ENCODE data around the gene POM121.
"Not testable (repeated sequence)": the region's sequence is repeated elsewhere in the genome, so short reads cannot be mapped to it uniquely, and the experiment has no call there.

Gene POM121

DNA sequence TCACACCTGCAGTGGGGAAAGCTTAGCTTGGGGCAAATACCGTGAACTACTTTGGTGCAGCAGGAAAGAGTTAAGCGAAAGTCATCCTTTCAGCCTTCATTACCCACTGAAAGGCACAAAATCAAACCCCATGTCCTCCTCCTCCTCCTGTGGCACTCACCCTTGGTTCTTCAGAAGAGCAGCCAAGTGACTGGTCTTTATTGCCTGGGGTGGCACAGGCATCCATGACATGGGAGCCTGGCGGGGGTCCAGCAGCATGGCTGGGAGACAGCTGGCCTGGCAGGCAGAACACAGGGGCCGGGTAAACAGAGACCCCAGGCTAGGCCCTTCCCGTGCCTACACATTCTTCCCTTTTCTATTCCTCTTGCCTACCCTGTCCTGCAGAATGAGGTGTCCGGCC, 24.8 kb downstream of the POM121 start:
- DNase-seq = not testable (repeated sequence)

DNA sequence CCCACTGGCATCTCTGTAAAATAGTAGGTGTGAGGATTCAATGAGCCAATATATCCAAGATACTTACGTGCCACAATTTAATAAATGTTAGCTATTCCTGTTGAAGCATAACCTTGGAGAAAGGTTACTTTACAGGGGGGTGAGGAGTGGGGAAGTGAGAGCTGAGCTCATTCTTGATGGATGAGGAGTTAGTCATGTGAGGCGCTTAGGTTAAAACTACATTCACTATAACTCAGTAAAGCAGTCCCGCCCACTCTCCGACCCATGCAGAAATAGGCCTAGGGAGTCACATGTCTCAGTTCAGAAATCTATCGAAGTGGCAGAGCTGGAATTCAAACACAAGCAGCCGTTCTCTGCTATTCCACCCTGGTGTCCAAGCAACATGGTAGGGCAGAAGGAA, 25.5 kb downstream of the POM121 start:
- not testable (repeated sequence) for DNase-seq

DNA sequence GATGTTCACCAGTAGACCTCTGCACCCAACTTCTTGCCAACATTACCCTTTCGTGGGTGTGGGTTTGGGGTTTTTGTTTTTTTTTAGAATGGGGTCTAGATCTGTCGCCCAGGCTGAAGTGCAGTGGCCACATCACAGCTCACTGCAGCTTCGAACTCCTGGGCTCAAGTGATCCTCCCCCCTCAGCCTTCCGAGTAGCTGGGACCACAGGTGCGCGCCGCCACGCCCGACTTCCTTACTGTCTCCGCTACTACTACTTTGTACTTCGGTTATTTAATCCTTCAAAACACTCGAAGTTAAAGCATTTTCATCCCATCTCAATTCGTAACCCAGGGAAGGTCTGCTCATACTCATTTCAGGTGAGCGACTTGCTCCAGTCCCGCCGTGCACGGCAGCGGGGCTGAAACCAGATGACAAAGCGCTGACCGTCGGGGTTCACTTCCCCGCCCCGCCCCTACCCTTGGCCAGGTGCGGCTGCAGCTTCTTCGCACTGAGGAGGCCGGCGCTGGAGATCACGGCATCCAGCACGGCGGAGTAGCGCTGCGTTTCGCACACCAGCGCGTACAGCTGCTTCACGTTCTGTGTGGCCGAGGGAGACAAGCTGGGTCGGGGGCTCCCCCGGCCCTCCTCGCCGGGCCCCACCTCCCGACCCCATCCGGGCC, 29.1 kb downstream of the POM121 start:
- not testable (repeated sequence) for DNase-seq

DNA sequence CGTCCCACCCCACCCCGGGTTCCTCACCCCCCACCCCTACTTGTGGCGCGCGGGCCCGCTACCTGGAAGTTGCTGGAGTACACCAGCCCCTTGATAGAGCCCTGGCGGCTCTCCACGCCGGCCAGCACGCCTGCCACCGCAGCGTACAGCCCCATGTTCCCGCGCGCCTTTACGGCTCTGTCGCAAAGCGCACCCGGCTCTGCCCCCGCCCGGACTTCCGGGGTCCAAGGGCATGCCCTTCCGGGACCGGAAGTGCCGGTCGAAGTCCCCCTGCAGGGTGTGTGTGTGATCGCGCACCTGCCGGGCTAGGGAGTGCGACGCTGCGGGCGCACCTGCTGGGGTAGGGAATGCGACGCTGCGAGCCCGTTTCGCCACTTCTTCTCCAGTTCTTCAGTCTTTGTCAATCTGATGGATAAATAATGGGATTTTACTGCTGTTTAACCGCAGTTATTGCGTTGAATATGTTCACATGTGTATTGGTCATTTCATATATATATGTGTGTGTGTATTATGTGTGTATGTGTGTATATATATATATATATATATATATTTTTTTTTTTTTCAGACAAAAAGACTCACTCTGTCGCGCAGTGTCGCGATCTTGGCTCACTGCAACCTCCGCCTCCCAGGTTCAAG, 29.8 kb downstream of the POM121 start:
- not testable (repeated sequence) for DNase-seq

DNA sequence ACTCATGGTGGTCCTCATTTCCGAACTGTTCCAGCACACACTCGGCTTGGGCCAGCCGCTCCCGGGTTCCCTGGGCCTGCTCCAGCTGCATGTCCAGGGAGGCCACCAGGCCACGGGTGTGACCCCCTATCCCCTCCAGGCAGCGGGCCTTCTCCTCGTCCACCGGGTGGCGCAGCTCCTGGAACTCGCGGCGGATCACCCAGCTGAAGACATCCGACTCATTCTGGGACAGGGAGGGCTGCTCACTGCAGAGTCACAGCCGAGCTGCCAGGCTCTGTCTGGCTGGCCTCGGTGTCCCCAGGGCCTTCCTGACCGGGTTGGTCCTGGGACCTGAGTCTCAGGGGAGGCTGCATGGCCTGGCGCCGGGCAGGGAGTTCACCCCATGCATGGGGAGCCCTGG, 35.1 kb downstream of the POM121 start:
- DNase-seq = not testable (repeated sequence)

DNA sequence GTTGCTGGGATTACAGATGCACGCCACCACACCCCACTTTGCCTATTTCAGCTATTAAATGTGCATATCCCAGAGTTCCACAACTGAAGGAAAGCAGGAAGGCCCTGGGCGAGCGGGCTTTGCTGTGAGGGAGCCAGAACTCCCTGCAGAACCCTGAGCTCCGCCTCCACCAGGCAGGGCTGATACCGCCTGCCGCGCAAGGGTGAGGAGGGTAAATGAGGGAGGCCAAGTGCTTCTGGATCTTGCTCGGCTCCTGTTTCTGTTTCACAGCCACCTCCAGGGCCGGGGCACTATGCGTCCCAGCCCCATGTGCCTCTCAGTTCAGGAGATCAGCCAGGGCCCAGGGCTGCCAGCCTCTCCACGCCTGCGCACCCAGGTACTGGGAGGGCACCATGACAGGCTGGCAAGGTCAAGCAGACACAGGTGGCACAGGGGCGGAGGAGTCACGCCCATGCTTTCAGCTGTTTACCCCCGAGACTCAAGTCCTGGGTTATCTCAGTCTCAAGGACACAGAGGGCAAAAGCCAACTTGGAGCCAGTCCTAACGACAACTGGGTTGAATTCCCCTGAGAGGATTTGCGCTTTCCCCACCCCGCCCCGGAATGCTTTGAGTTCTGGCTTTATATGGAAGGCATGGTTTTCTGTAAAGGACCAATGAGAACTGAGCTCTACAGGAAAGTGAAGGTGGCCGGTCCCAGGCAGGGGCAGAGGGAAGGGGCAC, 35.9 kb downstream of the POM121 start:
- not testable (repeated sequence) for DNase-seq

DNA sequence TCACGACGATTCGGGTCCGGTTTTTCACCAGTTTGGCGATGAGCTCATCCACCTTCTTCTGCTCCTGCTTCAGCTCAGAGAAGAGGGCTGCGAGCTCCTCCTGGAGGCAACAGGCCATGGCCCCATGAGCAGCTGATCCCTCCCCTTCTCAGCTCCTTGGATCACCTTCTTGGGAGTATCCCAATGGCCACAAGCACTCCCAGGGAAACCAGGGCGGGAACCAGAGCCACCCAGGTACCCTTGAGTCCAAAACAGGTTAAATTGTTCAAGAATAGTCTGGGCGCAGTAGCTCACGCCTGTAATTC, 36.4 kb downstream of the POM121 start:
- DNase-seq = not testable (repeated sequence)

DNA sequence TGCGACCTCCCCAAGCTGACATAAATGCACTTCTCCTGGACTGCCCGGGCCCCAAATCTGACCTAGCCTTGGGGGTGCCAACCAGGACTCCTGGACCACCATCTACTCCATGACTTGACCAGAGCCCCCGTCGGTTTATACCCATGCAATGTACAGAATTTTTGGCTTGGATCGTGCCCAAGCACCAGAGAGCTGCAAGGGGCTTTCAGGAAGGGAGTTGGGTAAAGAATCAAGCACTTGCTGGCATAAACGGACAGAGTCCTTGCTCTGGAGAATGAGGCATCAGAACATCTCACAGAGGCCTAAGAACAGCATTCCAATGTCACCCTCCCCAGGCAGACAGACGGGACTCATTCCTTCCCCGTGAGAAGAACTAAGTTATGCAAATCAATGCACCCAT, 38.2 kb downstream of the POM121 start:
- DNase-seq = not testable (repeated sequence)

DNA sequence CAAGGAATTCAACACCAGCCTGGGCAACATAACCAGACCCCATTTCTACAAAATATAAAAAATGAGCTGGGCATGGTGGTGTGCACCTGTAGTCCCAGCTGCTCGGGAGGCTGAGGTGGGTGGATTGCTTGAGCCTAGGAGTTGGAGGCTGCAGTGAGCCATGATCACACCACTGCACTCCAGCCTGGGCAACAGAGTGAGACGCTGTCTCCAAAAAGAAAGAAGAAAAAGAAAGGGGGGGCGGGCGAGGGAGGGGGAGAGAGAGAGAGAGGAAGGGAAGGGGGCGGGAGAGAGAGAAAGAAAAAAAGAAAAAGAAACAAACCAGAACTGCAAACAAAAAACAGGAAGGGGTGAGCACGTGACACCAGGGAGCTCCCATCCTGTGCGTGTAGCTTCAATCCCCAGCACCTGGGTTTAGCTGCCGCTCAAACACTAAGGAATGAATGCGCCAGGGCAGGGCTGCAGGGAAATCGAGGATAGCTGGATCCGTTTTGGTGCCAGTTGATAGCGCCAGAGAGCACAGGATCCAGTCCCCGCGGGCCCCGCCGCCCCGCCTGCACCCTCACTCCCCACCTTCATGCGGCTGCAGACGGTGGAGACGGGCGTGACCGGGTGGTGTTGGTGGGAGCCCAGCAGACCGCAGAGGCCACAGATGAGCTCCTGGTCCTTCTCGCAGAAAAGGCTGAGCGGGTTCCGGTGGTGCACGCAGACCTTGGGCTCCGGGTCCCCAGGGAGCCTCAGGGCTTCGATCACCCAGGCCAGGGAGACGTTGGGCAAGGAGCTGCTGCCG, 40.5 kb downstream of the POM121 start:
- DNase-seq = not testable (repeated sequence)

DNA sequence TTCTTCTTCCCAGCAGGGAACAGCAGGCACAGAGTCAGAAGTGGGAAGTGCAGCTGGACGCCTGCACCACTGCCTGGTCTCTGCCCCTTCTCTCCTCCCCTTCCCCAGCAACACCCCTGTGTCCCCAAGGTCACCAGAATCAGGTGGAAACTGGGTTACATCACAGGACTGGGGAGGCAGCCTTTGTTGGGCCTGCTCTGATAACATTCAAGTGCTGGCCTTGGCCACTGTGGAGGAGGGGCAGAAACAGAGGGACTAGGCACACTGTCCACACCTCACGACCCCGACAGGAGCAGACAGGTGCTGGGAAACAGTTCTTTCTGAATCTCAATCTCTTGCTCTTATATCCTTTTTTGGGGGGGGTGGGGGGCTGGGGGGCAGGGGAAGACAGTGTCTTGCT, 42.0 kb downstream of the POM121 start:
- DNase-seq = not testable (repeated sequence)

DNA sequence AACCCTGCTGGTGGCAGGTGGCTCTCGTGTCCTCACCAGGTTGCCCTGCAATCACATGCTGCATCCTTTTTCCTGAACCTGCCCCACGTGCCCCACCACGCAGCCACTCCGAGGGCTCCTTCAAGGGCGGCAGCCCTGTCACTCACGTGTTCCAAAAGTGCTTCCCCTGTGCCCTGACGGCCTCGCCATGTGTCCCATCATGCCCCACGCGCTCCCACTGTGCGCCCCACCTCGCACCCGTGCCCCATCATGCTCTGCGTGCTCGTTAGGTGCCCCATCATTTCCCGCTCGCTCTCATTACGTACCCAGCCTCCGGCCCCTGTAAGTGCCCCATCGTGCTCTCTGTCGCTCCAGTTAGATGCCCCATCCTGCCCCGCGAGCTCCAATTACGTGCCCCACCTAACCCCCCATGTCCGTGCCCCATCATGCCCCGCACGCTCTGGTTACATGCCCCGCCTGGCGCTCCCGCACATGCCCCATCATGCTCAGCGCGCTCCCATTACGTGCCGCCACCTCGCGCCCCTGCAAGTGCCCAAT, 44.2 kb downstream of the POM121 start, which contains the start of gene TRIM74:
Gene TRIM74 (minus strand): TSS at position 487 of the 537 bp plus-strand sequence. CDS start 3,309 bp downstream, outside the sequence.
- DNase-seq = not testable (repeated sequence)

DNA sequence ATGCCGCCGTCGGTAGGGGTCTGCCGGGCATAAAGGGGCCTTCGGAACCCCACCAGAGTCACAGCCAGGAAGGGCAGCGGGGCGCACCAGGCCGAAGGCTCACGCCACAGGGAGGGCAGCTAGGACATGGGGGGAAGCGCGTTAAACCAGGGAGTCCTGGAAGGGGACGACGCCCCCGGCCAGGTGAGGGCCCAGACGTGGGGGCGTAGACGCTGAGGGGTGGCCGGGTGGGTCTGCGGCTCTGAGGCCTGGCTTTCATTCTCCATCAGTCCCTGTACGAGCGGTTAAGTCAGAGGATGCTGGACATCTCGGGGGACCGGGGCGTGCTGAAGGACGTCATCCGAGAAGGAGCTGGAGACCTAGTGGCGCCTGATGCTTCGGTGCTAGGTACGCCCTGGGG, 44.8 kb downstream of the POM121 start:
- DNase-seq = not testable (repeated sequence)

DNA sequence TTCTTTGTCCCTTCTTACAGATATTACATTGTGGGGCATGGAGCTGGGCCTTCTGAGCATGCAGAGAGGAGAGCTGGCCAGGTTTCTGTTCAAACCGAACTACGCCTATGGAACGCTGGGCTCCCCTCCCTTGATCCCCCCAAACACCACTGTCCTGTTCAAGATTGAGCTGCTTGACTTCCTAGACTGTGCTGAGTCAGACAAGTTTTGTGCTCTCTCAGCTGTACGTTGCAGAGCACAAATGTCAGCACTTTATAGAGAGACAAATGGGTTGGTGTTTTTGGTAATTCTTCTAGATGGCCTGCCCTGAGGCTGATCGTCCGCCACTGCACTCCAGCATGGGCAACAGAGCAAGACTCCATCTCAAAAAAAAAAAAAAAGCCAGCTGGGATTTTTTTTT, 46.6 kb downstream of the POM121 start:
- not testable (repeated sequence) for DNase-seq

DNA sequence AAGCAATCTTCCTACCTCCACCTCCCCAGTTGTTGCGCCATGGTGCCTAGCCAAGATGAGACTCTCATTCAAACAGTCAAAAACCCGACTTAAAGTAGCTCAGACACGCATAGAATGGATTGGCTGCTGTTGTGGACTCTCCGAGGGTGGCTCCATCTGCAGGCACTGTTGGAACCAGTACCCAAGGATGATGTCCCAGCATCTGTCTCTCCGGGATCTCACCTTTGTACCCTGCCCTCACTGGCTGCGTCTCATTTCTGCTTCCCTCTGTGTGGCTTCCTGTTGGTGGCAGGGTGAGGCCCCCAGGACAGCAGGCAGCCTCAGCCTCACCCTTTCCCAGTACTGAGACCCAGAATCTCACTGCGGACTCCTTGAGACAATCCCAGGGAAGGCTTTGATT, 49.9 kb downstream of the POM121 start:
- DNase-seq = not testable (repeated sequence)

DNA sequence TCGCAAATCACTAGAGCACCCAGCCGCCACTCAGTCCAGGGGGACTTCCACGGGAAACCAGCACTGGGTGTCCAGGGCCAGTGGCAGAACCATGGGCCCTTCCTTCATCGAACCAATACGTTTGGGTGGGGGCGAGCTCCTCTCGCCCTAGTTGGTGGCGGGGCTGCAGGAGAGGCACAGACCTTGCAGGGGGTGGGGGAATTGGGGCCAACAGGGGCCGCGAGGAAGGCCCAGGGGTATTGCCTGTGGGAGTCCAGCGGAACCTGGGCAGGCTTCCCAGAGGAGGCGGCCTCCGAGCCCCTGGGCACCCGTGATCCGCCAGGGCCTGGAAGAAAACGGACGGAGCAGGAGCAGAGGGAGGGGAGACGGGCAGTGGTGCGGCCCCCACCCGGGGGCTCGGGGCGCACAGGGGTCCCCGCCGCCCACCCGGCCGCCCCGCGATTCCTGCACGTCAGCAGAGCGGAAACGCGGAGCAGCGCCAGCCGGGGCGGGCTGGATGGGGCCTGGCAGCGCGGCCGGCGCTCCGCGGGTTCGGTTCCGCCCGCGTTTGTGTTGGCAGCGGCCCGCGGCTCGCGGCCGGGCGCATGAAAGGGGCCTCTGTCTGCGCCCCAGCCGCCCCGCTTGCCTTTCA, 50.9 kb downstream of the POM121 start:
- not testable (repeated sequence) for DNase-seq

DNA sequence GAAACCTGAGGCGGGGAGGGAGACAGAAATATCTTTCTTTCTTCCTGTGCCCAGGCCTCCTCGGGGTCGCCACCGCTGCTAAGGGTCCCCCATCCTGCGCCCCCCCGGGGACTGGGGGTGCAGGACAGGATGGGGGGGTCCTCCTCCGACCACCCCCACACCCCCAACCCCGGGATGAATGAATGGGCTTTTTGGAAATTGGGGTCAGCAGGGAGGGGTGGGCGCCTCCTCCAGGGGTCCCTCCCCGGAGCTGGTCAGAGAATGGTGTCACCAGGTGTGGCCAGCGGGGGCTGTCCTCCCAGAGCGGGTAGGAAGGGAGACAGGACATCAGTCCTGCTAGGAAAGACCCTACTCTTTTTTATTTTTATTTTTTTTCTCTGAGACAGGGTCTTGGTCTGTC, 51.5 kb downstream of the POM121 start:
- DNase-seq = not testable (repeated sequence)

DNA sequence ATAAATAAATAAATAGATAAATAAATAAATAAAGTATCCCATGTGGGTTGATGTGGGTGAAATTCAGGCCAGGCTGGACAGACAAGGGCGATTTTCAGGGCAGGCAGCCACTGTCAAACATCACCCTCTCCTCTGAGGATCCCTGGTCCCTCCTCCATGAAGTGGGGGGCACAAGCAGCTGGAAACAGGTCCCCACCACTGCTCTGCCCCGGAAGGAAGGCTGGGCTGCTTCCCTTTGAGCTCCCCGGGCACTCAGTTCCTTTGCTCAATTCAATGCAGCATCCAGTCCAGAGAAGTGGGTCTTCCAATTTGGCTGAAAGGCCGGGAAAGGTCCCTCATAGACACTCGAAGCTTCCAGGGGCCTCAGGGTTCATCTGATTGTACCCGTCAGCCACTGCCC, 55.5 kb downstream of the POM121 start:
- not testable (repeated sequence) for DNase-seq

DNA sequence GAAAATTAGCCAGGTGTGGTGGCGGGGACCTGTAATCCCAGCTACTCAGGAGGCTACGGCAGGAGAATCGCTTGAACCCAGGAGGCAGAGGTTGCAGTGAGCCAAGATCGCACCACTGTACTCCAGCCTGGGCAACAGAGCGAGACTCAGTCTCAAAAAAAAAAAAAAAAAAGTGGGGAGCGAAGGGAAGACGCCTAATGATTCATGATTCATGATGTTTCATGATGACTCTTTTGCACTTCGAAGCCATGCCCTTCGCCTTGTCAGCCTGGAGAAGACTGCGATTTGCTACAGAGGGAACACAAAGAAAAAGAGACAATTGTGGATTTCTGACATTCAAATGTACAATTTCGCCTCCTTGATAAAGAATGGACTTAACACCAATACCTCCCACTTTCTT, 57.2 kb downstream of the POM121 start:
- DNase-seq = not testable (repeated sequence)

DNA sequence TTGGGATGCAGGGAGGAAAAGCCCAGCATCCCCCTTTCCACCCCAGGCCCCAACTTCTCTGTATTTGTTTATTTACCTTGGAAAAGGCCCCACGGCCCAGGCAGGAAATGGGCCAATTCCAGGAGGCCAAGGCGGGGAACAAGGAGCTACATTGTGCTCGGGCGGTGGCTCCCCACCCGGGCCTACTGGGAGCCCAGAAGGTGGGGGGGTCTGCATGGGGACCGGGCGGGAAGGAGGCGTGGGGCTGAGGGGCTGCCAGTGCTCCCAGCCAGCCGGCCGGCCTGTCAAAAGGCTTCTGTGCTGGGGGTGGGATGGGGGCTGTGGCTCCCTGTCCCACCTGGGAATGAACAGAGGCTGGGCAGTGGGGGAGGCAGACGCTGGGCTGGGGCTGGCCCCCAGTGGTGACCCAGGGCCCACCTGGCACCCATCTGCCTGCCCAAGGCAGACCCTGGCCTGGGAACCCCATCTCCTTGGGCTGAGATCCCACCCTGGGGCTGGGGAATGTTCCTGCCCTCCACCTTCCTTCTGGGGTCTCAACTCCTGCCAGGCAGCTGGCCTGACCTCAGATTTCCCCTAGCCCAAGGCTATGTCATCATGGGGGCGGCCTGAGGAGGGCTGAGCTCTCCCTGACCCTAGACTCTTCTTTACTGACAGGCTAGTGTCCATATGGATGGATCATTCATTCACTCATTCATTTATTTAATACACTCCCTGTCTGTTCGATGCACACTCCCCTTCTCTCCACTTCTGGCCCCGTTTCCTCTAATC, 65.4 kb downstream of the POM121 start:
- not testable (repeated sequence) for DNase-seq

DNA sequence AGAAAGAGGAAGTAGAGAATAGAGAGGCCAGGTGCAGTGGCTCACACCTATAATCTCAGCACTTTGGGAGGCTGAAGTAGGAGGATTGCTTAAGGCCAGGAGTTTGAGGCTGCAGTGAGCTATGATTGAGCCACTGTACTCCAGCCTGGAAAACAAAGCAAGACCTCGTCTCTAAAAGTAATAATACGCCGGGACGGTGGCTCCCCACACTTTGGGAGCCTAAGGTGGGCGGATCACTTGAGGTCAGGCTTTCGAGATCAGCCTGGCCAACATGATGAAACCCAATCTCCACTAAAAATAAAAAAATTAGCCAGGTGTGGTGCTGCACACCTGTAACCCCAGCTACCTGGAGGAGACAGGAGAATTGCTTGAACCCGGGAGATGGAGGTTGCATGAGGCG, 70.6 kb downstream of the POM121 start:
- DNase-seq = not testable (repeated sequence)

DNA sequence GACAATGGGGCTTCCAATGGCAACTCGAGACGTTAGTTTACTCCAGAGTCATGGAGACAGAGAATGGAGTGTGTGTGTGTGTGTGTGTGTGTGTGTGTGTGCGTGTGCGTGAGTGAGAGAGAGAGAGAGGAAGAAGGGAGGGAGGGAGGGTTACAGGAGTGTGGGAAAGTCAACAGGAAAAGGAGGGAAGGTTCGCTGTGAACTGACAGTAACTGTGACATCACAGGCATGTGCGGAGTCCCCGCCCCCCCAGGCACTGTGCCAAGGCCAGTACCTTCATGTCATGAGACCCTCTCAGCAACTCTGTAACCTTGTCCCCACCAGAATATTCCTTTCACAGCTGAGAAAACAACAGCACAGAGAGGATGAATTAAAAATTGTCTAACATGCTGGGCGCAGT, 72.6 kb downstream of the POM121 start:
- DNase-seq = not testable (repeated sequence)
